HG03064 (cell line): ENCODE results near the gene LUC7L3.

Experiments used
- ATAC-seq: cut with Tn5 transposase; IDR thresholded peaks from one replicate; pipeline ENCODE4 v1.9.1; 2021; ENCODE audit warnings: low read depth; ENCODE audit not compliant: unreplicated experiment

The LUC7L3 gene

DNA sequence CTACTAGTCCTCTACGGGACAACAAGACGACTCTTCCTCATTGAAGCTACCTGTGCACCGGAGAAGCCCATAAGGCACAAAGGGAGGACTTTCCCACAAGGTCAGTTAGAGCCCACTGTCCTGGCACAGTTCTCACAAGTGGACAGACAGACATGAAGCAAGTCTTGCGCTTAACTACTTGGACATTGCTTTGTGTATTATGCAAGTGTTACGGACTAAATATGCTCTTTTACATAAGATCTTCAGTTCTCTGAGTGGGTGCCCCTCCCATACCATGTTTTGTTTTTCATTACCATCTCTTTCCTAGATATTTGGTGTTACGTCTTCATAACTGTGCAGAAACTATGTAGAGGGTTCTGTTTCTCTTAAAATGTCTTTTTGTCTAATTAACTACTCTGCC lies 29.8 kb downstream of the LUC7L3 start:
- ATAC-seq: no peak

DNA sequence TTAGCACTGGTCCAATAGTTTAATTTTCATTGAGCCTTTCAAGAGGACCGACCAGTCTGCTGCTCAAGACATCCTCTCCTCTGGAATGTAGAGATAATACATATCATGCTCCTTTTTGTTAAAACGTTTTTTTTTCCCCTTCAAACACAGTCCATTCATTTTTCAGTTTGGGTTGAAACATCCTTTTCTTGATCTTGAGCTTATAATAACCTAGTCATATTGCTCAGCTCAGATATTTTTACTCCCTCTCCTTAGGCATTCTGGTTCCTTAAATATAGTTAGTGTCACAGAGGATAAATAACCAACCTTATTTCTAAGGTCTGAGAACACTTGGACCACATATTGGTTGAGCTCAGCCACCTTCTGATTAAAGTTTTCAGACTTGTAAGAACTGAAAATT lies 35.1 kb downstream of the LUC7L3 start:
- no peak for ATAC-seq

DNA sequence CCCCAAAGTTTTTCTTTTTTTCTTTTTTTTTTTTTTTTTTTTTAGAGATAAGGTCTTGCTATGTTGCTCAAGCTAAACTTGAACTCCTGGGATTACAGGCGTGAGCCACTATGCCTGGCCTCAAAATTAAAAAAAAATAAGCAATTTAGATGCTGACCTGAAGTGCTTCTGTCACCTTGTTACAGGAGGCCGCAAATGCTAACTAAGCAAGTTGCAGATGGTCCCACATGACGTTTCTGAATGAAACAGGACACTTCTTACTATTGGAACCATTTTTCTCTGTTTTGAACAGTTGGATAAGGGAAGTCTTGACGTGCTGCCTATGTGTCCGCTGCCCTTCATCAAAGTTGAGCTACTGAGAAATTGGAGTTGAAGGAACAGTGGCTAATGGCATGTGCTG lies 39.1 kb downstream of the LUC7L3 start:
- ATAC-seq: no peak

DNA sequence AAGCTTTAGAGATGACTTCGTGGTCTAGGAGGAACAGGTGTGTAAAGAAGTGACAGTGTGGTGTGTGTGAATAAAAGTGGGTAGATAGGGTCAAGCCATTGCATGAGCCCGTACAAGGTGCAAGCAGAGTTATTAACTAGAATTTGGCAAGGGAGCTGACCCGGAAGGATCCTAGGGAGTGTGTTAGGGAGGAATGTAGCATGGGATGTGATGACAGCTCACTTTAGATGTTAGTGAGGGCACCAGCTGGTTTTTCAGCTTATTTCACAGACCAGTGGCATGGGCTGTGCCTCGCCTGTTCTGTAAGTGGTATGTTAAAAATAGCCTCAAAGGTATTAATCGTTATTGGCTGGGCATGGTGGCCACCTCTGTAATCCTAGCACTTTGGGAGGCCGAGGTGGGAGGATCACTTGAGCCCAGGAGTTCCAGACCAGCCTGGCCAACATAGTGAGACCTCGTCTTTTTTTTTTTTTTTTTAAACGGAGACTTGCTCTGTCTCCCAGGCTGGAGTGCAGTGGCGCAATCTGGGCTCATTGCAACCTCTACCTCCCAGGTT lies 39.7 kb downstream of the LUC7L3 start:
- ATAC-seq: no peak

GRCh38 chr17:50762177-50762576 lies 42.8 kb downstream of the LUC7L3 start:
- ATAC-seq: no peak

DNA sequence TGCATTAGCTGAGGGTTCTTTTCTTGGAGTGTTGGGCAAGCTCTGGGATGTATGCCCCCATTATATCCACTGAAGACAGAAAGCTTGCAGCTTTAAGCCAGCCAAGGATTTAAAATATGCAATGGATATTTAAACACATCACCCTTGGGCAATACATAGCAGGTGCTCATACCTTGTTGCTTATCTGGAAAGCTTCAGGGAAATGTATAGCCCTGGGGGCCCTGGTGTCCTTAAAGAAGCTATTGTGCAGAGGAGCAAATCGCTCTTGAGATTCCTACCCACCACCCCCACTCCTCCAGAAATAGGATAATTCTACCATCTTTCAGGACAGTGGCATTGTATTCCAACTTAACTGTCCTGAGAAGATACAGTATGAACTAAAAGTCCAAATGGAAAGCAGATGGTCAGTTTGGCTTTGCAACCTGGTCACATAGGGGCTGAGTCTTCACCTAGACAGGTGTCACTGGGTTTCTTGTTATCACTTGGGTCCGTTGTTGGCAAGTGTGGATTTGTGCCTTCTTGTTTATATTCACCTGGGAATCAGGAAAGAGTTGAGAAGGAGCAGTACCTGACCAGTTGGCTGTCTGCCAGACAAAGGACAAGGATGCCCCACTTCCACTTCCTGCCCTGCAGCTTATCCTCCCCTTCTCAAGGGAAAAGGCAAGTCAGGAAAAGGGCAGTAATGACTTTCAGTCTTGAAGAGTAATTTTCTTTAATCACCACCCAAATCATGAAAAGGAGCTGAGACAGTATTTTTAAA lies 44.5 kb downstream of the LUC7L3 start:
- no peak for ATAC-seq

GRCh38 chr17:50764734-50765149 lies 45.3 kb downstream of the LUC7L3 start:
- no peak for ATAC-seq

DNA sequence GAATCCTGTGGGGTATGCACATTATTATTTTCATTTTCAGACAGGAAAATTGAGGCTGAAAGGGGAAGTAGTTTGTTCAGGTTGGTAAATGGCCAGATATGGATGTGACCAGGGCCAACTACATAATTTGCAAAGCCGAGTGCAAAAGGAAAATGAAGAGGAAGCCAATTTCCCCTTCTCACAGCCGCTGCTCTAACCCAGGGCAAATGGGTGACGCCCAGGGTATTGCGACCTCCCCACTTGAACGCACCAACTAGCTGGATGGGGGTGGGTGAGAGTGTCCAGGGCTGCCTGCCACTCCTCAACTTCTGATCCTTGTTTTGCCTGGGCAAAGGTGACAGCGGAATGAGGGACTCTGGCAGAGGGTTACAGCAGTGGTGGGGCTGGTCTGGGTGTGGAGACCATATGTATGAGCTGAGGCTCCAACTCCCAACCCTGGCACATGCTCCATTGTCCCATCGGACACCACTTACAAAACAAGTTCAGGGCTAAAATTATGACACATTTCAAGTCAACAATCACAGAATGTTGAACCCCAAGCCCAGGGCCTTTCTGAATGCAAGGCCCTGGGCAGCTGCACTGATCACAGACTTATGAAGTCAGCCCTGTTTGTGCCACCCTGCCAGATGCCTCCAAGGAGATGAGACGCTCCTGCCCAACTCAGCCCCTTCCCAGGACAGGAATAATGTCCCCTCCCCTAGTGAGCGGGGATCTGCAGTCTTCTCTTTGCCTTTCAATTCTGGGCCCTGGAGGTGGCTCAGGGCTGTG lies 46.2 kb downstream of the LUC7L3 start:
- no peak for ATAC-seq

DNA sequence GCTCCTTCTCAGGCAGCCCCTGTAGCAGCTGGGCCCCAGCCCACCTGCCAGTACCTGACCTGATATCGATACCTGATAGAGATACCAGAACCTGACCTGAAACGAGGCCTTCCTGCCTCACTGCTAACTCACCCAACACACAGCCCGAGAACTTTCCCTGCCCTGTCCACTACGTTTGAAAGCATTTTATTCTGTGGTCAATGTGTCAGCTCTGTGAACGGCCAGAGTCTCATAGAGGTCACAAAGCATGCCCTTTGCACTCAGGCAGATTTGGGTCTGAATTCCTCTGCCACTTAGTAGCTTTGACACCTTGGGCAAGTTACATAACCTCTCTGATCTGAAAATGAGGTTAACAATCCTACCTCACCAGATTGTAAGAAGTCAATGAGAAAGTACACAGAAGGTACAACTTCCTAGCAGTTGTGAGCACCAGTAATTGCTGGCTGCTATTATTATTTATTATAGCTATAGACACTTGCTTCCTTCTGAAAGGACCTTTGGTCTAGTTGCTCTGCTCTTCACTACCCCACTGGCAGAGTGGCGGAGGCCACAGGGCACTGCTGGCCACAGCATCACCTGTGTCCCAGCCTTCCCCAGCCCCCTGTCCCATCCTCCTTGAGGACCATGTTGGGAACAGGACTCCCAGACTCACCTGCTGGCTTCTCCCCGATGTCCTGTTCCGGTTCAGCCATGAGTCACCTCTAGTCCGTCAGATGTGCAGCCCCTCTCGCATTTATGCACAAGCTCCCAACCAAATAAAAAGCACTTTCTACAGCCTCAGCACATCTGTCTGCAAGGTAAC lies 47.0 kb downstream of the LUC7L3 start:
- no peak for ATAC-seq

DNA sequence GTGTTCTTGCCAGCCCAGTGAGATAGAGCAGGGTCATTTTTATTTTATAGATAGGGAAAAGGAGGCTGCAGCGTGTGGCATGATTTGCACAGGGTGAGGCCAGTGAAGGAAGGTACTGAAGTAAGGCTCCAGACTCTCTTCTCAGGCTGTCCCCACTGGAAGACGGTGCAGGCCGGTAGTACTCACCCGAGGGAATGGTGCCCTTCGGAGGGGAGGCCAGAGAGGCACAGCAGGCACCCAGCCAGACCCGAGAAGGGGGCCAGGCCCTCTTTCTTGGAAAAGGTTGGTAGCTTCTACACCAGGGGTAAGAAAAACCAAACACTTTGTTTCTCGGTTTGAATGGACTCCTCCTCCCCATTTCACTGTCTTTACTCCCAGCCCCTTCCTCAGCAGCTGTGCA lies 47.6 kb downstream of the LUC7L3 start:
- ATAC-seq: no peak

DNA sequence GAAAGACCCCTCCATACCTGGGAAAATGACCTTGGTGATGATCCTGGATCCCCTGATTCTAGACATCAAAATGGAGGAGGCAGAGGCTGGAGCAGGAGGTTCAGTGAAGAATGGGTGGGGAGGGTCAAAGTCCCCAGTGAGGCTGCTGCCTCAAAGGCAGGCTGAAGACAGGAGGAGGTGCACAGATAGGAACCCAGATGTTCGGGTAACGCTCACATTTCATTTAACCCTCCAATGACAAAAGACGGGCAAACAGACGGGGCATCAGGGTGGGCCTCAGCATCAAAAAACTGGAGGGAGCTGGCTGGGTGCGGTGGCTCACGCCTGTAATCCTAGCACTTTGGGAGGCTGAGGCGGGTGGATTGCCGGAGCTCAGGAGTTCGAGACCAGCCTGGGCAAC lies 48.0 kb downstream of the LUC7L3 start, which contains the start of gene ANKRD40CL:
Gene ANKRD40CL (minus strand): TSS at position 73 of the 400 bp plus-strand sequence. CDS start 605 bp downstream, outside the sequence.
- no peak for ATAC-seq

DNA sequence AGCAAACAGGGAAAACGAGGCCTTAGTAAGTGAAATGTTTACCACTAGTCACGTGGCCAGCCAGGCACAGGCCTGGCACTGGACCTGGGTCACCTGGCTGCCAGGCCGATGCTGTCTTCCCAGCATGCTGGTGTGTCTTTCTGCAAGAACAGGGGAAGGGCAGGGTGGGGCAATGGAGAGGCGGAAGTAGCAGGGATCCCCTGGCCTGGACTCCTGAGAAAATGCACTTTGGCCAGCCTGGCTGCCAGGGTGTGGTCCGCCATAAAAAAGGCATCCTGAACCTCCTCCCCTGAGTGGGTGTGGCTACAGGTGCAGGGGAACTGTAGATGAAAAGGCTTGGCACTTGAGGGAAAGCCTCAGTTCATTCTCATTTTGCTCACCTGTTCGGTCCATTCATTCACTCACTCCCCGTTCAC lies 49.0 kb downstream of the LUC7L3 start:
- no peak for ATAC-seq

DNA sequence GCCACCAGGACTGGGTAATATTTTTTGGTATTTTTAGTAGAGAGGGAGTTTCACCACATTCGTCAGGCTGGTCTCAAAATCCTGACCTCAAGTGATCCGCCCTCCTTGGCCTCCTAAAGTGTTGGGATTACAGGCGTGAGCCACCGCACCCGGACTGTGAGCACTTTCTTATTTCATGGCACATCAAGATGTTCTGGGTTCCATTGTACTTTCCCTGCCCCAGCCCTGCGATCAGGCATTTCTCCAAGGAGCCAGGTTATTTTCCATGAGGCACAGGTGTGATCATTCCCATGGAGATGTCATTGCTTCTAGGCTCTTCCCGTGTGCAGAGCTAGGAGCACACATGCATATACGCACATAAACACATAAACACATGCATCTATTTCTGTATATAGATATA lies 50.5 kb downstream of the LUC7L3 start:
- no peak for ATAC-seq

- no peak for ATAC-seq
These were observed 50.9 kb downstream of the LUC7L3 start for GRCh38 chr17:50770346-50770745.

- peak; percentile 97 for ATAC-seq
These were observed 52.8 kb downstream of the LUC7L3 start for GRCh38 chr17:50771991-50772785.

- ATAC-seq: no peak
These were observed 54.9 kb downstream of the LUC7L3 start for GRCh38 chr17:50774225-50774803.

DNA sequence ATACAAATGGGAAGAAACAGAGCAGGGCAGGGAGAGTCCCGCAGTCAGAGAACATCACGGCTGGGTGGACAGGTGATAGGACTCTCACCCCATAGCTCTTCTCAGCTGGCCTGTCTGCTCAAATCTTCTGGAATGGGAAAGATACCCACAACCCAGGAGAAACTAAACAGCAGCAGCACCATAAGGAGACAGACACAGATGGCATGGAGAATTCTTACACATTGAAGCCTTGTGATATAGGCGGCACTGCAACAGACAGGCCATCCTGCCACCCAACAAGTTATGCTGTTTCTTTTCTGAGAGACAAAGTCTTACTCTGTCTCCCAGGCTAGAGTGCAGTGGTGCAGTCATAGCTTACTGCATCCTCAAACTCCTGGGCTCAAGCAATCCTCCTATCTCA lies 56.5 kb downstream of the LUC7L3 start:
- no peak for ATAC-seq

DNA sequence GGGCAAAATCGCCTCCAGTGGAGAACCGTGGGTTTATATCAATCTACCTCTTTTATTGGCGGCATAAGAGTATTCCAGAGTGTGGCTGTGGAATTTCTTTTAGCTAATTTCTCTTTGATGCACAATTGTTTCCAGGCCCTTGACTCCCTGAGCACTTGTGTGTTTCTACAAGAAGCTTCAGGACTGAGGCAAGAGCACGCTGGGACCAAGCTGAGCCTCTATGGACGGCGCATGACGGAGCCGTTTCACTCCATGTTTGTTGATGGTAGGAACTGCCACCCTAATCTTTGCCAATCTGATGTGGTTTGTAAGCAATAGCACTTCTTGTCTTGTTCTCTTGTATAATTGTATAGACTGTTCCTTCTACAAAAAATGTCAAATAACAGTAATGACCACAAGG lies 59.1 kb downstream of the LUC7L3 start:
- no peak for ATAC-seq

DNA sequence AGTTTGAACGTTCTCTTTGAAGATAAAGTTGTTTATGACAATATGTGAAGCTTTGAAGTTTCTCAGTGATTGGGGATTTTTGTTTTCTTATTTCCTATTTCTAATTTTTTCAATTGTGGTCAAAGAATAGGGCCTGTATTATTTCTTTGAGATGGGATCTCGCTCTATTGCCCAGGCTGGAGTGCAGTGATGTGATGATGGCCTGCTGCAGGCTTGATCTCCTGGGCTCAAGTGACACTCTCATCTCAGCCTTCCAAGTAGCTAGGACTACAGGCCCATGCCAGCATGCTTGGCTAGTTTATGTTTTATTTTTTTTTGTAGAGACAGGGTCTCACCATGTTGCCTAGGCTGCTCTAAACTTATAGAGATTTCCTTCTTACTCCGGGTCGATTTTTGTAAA lies 59.6 kb downstream of the LUC7L3 start:
- ATAC-seq: no peak
